Lower lobe of right lung (tissue), 2 donors: ENCODE measurements around the gene OR4M1. TPM values are rescaled to one million over a fixed set of nuclear protein-coding genes. Genes with fewer than 3 reads are reported as not detected.
A peak's percentile ranks its signal among the peaks of the same experiment; 100 is the strongest.
"Not testable (repeated sequence)": the region's sequence is repeated elsewhere in the genome, so short reads cannot be mapped to it uniquely, and the experiment has no call there.

Experiments
- ATAC-seq, 2 donors: fragments of 200-7000 bp; cut with Tn5 transposase; one replicate each; pipeline ENCODE4 v1.9.1; 2020 to 2022; ENCODE audit warnings: mild to moderate bottlenecking in 2 of 2, moderate library complexity in 2 of 2
- DNase-seq: peaks from one replicate; pipeline ENCODE4 v3.0.0-alpha.2; 2020
- H3K27ac ChIP-seq: fragments of 200-600 bp; one replicate; pipeline ENCODE4 v1.8.0; 2022
- H3K27me3 ChIP-seq: fragments of 200-600 bp; one replicate; pipeline ENCODE4 v1.8.0; 2022; ENCODE audit warnings: low read depth
- H3K36me3 ChIP-seq: fragments of 200-600 bp; one replicate; pipeline ENCODE4 v1.8.0; 2022; ENCODE audit warnings: mild to moderate bottlenecking
- H3K4me1 ChIP-seq: fragments of 200-600 bp; one replicate; pipeline ENCODE4 v1.8.0; 2022
- H3K4me3 ChIP-seq: fragments of 200-600 bp; one replicate; pipeline ENCODE4 v1.8.0; 2022; ENCODE audit warnings: mild to moderate bottlenecking
- H3K9me3 ChIP-seq: fragments of 200-600 bp; one replicate; pipeline ENCODE4 v1.8.0; 2022
- intact Hi-C: fragments of 100-400 bp; cut with DNase I; formaldehyde crosslinking; loops from one replicate; pipeline ENCODE4 v1.11.0; 2022
- total RNA-seq: library from RNA; stranded (reverse); fragmentation: NEBNext Ultra II Directional; extraction: Animal tissue kit (Norgen Biotek cat#: 25700); gene quantifications from one replicate; pipeline ENCODE4 v1.2.1, GENCODE V29; 2021
- TF ChIP-seq, protein P1 (sequence below): fragments of 200-600 bp; IDR thresholded peaks from one replicate; pipeline ENCODE4 v1.8.0; 2022; ENCODE audit warnings: antibody characterized with exemption, mild to moderate bottlenecking
- donor health status: DM: no; HTN: yes; CAD: no; lungs with severe emphysema.

OR4M1 gene
- total RNA-seq, 1 donor from 2014 or later, result not detected

DNA sequence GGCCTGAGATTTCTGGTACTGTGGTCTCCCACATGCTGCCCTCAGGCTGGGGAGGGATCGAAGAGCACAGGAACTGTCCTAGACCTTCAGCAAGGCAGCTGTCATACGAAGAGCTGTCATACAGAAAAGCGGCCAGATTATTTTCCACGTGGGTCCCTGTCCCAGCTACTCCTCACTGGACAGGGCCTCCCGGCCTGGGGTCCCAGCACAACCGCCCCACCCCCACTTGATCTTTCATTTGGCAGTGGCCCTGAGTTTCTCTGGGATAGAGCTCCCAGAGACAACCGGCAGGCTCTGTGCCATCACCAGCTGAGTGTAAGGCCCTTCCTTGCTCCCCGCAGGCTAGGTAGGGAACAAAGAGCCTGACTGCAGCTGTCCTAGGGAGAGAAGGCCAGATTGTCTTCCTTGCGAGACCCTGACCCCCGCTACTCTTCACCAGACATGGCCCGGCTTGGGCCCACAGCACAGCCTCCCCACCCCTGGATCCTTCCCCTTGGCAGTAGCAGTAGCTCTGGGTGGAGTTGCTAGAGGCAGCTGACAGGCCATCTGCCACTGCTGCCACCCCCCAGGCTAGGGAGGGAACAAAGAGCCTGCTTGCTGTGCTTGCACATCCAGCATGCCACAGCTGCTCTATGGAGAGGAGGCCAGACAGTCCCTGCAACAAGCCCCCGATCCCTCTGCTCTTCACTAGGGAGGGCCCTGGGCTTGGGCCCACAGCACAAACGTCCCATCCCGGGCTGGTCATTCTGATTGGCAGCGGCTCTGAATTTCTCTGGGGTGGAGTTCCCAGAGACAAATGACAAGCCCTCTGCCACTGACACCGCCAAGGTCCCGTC lies 27.2 kb downstream of the OR4M1 start:
- no peaks in the 10 kb centered on the region for H3K4me1 ChIP-seq
- TF ChIP-seq, protein P1, sequence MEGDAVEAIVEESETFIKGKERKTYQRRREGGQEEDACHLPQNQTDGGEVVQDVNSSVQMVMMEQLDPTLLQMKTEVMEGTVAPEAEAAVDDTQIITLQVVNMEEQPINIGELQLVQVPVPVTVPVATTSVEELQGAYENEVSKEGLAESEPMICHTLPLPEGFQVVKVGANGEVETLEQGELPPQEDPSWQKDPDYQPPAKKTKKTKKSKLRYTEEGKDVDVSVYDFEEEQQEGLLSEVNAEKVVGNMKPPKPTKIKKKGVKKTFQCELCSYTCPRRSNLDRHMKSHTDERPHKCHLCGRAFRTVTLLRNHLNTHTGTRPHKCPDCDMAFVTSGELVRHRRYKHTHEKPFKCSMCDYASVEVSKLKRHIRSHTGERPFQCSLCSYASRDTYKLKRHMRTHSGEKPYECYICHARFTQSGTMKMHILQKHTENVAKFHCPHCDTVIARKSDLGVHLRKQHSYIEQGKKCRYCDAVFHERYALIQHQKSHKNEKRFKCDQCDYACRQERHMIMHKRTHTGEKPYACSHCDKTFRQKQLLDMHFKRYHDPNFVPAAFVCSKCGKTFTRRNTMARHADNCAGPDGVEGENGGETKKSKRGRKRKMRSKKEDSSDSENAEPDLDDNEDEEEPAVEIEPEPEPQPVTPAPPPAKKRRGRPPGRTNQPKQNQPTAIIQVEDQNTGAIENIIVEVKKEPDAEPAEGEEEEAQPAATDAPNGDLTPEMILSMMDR, result no peak
- no peaks in the 10 kb centered on the region for H3K36me3 ChIP-seq
- intact Hi-C loops, result no loop called here
- H3K27me3 ChIP-seq, result no peaks in the 10 kb centered on the region
- DNase-seq (no peak), ATAC-seq (peak; percentile 13 to 41)
- no peak overlapping the region for H3K4me3 ChIP-seq
- no peak overlapping the region for H3K27ac ChIP-seq
- H3K9me3 ChIP-seq, result peaks cover 7% of the 10 kb centered on the region

DNA sequence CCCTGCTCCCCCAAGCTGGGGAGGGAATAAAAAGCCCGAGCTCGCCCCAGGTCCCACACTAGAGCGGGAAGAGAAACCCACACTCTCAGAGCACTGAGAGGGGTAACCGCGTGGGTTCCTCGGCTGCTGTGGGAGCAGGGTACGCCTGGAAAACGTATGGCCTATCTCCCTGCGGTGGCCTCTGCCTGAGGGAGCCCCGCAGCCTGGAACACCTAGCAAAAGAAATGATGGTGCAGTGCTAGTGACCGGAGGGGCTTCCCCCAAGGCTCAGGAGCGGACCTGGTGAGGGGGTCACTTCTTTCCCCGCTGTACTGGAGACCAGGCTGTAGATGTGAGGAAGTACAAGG lies 27.8 kb downstream of the OR4M1 start:
- peak; percentile 38 to 41 for ATAC-seq
- intact Hi-C loops, result no loop called here
- no peak overlapping the region for H3K4me3 ChIP-seq

DNA sequence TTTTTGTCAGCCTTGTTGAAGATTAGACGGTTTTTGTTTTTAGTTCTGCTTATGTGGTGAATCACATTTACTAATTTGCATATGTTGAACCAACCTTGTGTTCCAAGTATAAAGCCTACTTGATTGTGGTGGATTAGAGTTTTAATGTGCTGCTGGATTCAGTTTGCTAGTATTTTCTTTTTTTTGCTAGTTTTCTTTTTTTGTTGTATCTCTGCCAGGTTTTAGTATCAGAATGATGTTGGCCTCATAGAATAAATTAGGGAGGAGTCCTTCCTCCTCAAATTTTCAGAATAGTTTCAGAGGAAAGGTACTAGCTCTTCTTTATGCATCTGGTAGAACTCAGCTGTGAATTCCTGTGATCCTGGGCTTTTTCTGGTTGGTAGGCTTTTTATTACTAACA lies 30.2 kb downstream of the OR4M1 start, which contains the start of gene OR4N2:
Gene OR4N2 (plus strand): TSS at position 301 of the 400 bp plus-strand sequence. CDS start 23,679 bp downstream, outside the sequence.
- H3K36me3 ChIP-seq, H3K4me1 ChIP-seq, H3K9me3 ChIP-seq, H3K27ac ChIP-seq, intact Hi-C loops, ATAC-seq, H3K27me3 ChIP-seq, H3K4me3 ChIP-seq, DNase-seq: not testable (repeated sequence)

More for the DNA sequence above, 27.8 kb downstream of the OR4M1 start:
- Histone ChIP-seq H3K4me1 (no peaks in the 10 kb centered on the region), H3K27me3 (no peaks in the 10 kb centered on the region), H3K27ac (no peak overlapping the region), H3K36me3 (no peaks in the 10 kb centered on the region), H3K9me3 (peaks cover 7% of the 10 kb centered on the region)
- TF ChIP-seq, protein P1, result no peak
- no peak for DNase-seq

DNA sequence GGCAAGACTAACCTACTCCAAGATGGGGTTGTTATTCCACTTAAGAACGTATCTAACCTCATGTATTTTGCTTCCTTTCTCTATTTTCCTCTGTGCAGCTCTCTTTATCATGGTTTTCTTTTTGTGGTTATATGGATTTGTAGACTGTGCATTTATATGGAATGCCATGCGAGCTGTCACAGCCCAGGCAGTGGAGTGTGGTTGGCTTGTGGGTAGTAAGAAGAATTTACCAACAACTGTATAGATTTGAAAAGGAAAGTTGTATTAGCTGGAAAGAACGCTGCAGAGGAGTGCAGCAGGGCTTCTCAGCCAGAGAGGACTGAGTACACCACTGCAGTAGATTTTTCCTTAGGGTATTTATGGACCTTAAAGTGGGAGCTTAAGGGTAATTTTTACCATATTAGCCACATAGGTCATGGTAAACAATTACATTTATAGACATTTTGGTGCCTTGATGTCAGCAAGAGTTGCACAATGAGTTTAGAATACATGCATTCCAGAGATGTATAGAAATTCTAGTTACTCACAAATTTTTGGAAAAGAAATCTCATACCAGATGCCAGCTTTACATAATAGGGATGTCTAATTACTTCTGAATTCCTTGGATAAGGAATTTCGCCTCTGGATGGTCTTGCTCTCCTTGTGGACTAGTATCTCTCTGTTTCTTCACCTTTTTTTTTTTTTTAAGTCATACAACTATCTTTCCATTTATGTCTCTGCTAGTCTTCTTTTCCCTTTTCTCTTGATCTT lies 40.0 kb downstream of the OR4M1 start:
- DNase-seq, H3K27ac ChIP-seq, H3K4me3 ChIP-seq, H3K27me3 ChIP-seq, ATAC-seq, H3K4me1 ChIP-seq, intact Hi-C loops, H3K9me3 ChIP-seq, H3K36me3 ChIP-seq: not testable (repeated sequence)

DNA sequence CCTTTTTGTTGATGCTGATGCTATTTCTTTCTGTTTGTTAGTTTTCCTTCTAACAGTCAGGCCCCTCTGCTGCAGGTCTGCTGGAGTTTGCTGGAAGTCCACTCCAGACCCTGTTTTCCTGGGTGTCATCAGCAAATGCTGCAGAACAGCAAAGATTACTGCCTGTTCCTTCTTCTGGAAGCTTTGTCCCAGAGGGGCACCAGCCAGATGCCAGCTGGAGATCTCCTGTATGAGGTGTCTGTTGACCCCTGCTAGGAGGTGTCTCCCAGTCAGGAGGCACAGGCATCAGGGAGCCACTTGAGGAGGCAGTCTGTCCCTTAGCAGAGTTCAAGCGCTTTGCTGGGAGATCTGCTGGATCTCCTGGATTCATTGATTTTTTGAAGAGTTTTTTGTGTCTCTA lies 46.6 kb downstream of the OR4M1 start:
- ATAC-seq, H3K27me3 ChIP-seq, H3K27ac ChIP-seq, H3K36me3 ChIP-seq, intact Hi-C loops, H3K4me3 ChIP-seq, H3K9me3 ChIP-seq, H3K4me1 ChIP-seq, DNase-seq: not testable (repeated sequence)

DNA sequence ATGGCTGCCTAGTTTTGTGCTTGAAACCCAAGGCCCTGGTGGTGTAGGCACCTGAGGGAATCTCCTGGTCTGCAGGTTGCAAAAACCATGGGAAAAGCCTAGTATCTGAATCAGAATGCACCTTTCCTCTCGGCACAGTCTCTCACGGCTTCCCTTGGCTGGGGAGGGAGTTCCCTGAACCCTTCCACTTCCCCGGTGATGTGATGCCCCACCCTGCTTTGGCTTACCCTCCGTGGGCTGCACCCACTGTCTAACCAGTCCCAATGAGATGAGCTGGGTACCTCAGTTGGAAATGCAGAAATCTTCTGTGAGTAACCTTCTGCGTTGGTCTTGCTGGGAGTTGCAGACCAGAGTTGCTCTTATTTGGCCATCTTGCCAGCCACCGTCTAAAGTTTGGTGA lies 47.7 kb downstream of the OR4M1 start:
- intact Hi-C loops, ATAC-seq: not testable (repeated sequence)

DNA sequence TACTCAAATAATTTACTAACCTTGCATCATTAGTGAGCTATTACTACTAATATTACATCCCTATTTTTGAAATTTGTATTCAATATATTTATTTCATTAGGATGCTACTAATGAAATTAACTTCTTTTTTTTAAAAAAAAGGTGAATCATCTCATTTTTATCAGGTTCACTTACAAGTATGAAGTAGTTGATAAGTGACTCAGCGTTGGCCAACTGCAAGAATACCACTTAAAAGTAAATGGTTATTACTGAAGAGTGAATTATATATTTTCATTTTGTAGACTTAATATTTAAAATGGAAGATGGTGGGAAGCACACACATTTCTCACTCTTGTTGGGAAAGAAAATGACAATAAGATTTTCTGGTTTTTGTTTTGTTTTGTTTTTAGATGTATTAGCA lies 49.9 kb downstream of the OR4M1 start:
- Histone ChIP-seq H3K4me1 (no peaks in the 10 kb centered on the region), H3K27ac (no peak overlapping the region), H3K4me3 (no peak overlapping the region), H3K27me3 (no peaks in the 10 kb centered on the region), H3K9me3 (no peaks in the 10 kb centered on the region), H3K36me3 (no peaks in the 10 kb centered on the region)
- DNase-seq, result no peak
- TF ChIP-seq, protein P1, result no peak
- intact Hi-C loops, result no loop called here
- no peak for ATAC-seq

More for the DNA sequence above, 47.7 kb downstream of the OR4M1 start:
- not testable (repeated sequence) for H3K9me3 ChIP-seq, H3K4me1 ChIP-seq, H3K27ac ChIP-seq, H3K4me3 ChIP-seq, H3K36me3 ChIP-seq, H3K27me3 ChIP-seq, DNase-seq
